ENCODE results near the gene SLC44A2.

Gene SLC44A2

DNA sequence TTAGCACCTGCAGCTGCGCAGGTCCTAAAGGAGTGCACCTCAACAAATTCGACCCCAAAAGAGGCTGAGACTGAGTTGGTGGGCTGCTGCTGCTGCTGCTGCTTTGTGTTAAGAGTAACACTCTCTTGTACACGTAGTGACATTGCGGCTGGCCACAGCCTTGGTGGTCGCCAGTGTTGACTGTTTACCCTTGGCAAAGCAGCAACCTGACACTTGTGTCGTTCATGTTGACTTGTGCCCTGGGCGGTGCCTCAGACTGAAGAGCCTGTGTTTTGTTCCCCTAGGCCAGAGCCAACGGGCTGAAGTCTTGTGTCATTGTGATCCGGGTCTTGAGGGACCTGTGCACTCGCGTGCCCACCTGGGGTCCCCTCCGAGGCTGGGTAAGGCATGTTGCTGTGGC is 53.5 kb downstream of the SLC44A2 start:
- ChIA-PET POLR2A (no interaction called here), CTCF (interaction anchor here (1.0 to 2.2 kb wide), 3 partner anchors 21 to 98 kb away, joined by 3 to 15 read pairs (median 3); no protein-coding TSS in a partner anchor)
- peaks cover 52 to 97% of the 10 kb centered on the region in 2 experiments for H3K36me3 ChIP-seq (ENCODE audit: control insufficient read depth in 2 of 2, insufficient read depth in 1 of 2, low read length in 2 of 2)
- H3K27ac ChIP-seq (ENCODE audit: extremely low read depth, low read depth, low read length) = no peak overlapping the region
- TF ChIP-seq, protein P1, sequence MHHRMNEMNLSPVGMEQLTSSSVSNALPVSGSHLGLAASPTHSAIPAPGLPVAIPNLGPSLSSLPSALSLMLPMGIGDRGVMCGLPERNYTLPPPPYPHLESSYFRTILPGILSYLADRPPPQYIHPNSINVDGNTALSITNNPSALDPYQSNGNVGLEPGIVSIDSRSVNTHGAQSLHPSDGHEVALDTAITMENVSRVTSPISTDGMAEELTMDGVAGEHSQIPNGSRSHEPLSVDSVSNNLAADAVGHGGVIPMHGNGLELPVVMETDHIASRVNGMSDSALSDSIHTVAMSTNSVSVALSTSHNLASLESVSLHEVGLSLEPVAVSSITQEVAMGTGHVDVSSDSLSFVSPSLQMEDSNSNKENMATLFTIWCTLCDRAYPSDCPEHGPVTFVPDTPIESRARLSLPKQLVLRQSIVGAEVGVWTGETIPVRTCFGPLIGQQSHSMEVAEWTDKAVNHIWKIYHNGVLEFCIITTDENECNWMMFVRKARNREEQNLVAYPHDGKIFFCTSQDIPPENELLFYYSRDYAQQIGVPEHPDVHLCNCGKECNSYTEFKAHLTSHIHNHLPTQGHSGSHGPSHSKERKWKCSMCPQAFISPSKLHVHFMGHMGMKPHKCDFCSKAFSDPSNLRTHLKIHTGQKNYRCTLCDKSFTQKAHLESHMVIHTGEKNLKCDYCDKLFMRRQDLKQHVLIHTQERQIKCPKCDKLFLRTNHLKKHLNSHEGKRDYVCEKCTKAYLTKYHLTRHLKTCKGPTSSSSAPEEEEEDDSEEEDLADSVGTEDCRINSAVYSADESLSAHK (tag by site-specific recombination; IDR thresholded peaks at IDR 0.05) = no peak
- TF ChIP-seq ZNF549 (tag by site-specific recombination; IDR thresholded peaks at IDR 0.05) (no peak), ZSCAN23 (tag by site-specific recombination; IDR thresholded peaks at IDR 0.05) (no peak), ZNF146 (tag by site-specific recombination; IDR thresholded peaks at IDR 0.05) (no peak), ZNF433 (tag by site-specific recombination; IDR thresholded peaks at IDR 0.05; ENCODE audit: low read depth) (no peak), ZNF394 (tag by site-specific recombination; IDR thresholded peaks at IDR 0.05; ENCODE audit: borderline replicate concordance) (no peak), SP3 (tag by site-specific recombination; IDR thresholded peaks at IDR 0.05) (no peak), ZBTB8A (tag by site-specific recombination; IDR thresholded peaks at IDR 0.05) (no peak), ZNF280C (tag by site-specific recombination; IDR thresholded peaks at IDR 0.05) (no peak), PRDM6 (tag by site-specific recombination; IDR thresholded peaks at IDR 0.05) (no peak)
- H3K4me1 ChIP-seq (ENCODE audit: control insufficient read depth, insufficient read depth, low read length) = no peaks in the 10 kb centered on the region
- H3K9me3 ChIP-seq (ENCODE audit: control insufficient read depth, insufficient read depth, low read depth, low read length) = no peaks in the 10 kb centered on the region
- H3K4me3 ChIP-seq (ENCODE audit: low read depth, low read length) = no peak overlapping the region

- ChIA-PET CTCF (interaction anchor here (1.0 kb wide), 1 partner anchor 35 kb away, joined by 3 read pairs; no protein-coding TSS in a partner anchor), POLR2A (interaction anchor here (0.8 kb wide), 1 partner anchor 15 kb away, joined by 3 read pairs; no protein-coding TSS in a partner anchor)
- Histone ChIP-seq H3K27ac (ENCODE audit: extremely low read depth, low read depth, low read length) (no peak overlapping the region), H3K36me3 (ENCODE audit: control insufficient read depth in 2 of 2, insufficient read depth in 1 of 2, low read length in 2 of 2) (peaks cover 42 to 97% of the 10 kb centered on the region in 2 experiments), H3K4me3 (ENCODE audit: low read depth, low read length) (no peak overlapping the region), H3K4me1 (ENCODE audit: control insufficient read depth, insufficient read depth, low read length) (no peaks in the 10 kb centered on the region), H3K9me3 (ENCODE audit: control insufficient read depth, insufficient read depth, low read depth, low read length) (no peaks in the 10 kb centered on the region)
- TF ChIP-seq ZNF350 (tag by site-specific recombination; IDR thresholded peaks at IDR 0.05) (no peak), ZXDB (tag by site-specific recombination; IDR thresholded peaks at IDR 0.05) (no peak), KLF10 (tag by site-specific recombination; IDR thresholded peaks at IDR 0.05) (no peak), ZNF555 (tag by site-specific recombination; conservative IDR thresholded peaks at IDR 0.05) (no peak), ZNF184 (tag by site-specific recombination; IDR thresholded peaks at IDR 0.05) (no peak), ZNF518A (tag by site-specific recombination; conservative IDR thresholded peaks at IDR 0.05; ENCODE audit: low read depth) (no peak), ZNF510 (tag by site-specific recombination; IDR thresholded peaks at IDR 0.05; ENCODE audit: insufficient replicate concordance) (no peak)
- TF ChIP-seq, protein P1 (tag by site-specific recombination; IDR thresholded peaks at IDR 0.05) = no peak
- TF ChIP-seq, protein P2, sequence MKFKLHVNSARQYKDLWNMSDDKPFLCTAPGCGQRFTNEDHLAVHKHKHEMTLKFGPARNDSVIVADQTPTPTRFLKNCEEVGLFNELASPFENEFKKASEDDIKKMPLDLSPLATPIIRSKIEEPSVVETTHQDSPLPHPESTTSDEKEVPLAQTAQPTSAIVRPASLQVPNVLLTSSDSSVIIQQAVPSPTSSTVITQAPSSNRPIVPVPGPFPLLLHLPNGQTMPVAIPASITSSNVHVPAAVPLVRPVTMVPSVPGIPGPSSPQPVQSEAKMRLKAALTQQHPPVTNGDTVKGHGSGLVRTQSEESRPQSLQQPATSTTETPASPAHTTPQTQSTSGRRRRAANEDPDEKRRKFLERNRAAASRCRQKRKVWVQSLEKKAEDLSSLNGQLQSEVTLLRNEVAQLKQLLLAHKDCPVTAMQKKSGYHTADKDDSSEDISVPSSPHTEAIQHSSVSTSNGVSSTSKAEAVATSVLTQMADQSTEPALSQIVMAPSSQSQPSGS (tag by site-specific recombination; IDR thresholded peaks at IDR 0.05; ENCODE audit: low read depth) = no peak
Measured at GRCh38 chr19:10679743-10680142, 54.4 kb downstream of the SLC44A2 start.
